Sigmoid colon (tissue), 7 donors: ENCODE data around the gene MYO10. TPM values are rescaled to one million over a fixed set of nuclear protein-coding genes. Genes with fewer than 3 reads are reported as not detected.

Experiments
- DNase-seq: peaks from one replicate; pipeline ENCODE4 v3.0.0-alpha.2; 2019
- H3K27ac ChIP-seq, 4 donors: fragments of 200-600 bp; sonication (generic); one replicate each; pipeline ENCODE4 v1.5.1; 2016 to 2019; ENCODE audit warnings: mild to moderate bottlenecking in 1 of 4
- H3K27me3 ChIP-seq, 3 donors: fragments of 200-600 bp; sonication (generic); one replicate each; pipeline ENCODE4 v1.5.1; 2019; ENCODE audit warnings: mild to moderate bottlenecking in 1 of 3
- H3K36me3 ChIP-seq, 4 donors: fragments of 200-600 bp; sonication (generic); one replicate each; pipeline ENCODE4 v1.5.1; 2016 to 2019
- H3K4me1 ChIP-seq, 4 donors: fragments of 200-600 bp; sonication (generic); one replicate each; pipeline ENCODE4 v1.5.1; 2017 to 2019
- H3K4me3 ChIP-seq, 4 donors: fragments of 200-600 bp; sonication (generic); one replicate each; pipeline ENCODE4 v1.5.1; 2017 to 2019; ENCODE audit warnings: mild to moderate bottlenecking in 2 of 4, moderate library complexity in 1 of 4
- H3K9me3 ChIP-seq, 4 donors: fragments of 200-600 bp in 3 of 4; sonication (generic) in 3 of 4; one replicate each; pipeline versions ENCODE4 v1.5.1 to v1.6.1; 2013 to 2019
- CTCF ChIP-seq, 4 experiments: fragments of 450-650 bp in 3 of 4; fragments of 200-600 bp in 1 of 4; IDR thresholded peaks; one replicate each; pipeline ENCODE4 v1.5.1; 2016 to 2019; ENCODE audit warnings: antibody characterized with exemption in 4 of 4, mild to moderate bottlenecking in 3 of 4, moderate library complexity in 2 of 4
- EP300 ChIP-seq, 4 donors: sonication (generic); formaldehyde crosslinking; IDR thresholded peaks; one replicate each; pipeline ENCODE4 v1.6.1; 2017; ENCODE audit warnings: antibody characterized with exemption in 4 of 4
- POLR2A ChIP-seq, 2 donors: fragments of 450-650 bp; IDR thresholded peaks; one replicate each; pipeline ENCODE4 v1.6.1; 2016; ENCODE audit warnings: antibody characterized with exemption in 2 of 2, mild to moderate bottlenecking in 2 of 2, moderate library complexity in 2 of 2
- POLR2AphosphoS5 ChIP-seq, 4 donors: sonication (generic); formaldehyde crosslinking; IDR thresholded peaks; one replicate each; pipeline ENCODE4 v1.6.1; 2017; ENCODE audit warnings: antibody characterized with exemption in 4 of 4
- WGBS, 2 donors: extraction: QIAGEN DNeasy Blood & Tissue Kit; methylation state at CpG; one replicate each; pipeline ENCODE4 v1.1.7; 2013; 5-methylcytosine and 5-hydroxymethylcytosine counted together
- intact Hi-C: fragments of 100-400 bp; cut with DNase I; formaldehyde crosslinking; loops from one replicate; pipeline ENCODE4 v1.15.1; 2023
- polyA plus RNA-seq, 3 donors: library from polyadenylated mRNA; stranded (reverse); fragments of 200-250 nt; gene quantifications; one replicate each; pipeline ENCODE4 v1.2.3, GENCODE V29; 2013
- total RNA-seq, 4 donors: library from RNA; depleted of rRNA; stranded (reverse); fragments of >200 nt; gene quantifications; one replicate each; pipeline ENCODE4 v1.1.0, GENCODE V29; 2016
- donor health status: healthy with polysubstance abuse.
- donor health status: Bipolar disorder and iron deficiency.
- donor health status: healthy.

The MYO10 gene
- total and polyA plus RNA-seq, 7 donors = 3.9 to 20.3 (median 8.3) TPM

GRCh38 chr5:16733331-16734006, 202.6 kb downstream of the MYO10 start:
- no peak overlapping the region for H3K27ac ChIP-seq
- DNase-seq = no peak
- no peaks in the 10 kb centered on the region for H3K4me1 ChIP-seq
- no peaks in the 10 kb centered on the region for H3K9me3 ChIP-seq
- intact Hi-C loops = no loop called here
- TF ChIP-seq POLR2AphosphoS5 (IDR thresholded peaks at IDR 0.05) (no peak), EP300 (IDR thresholded peaks at IDR 0.05) (no peak), POLR2A (IDR thresholded peaks at IDR 0.05) (no peak), CTCF (IDR thresholded peaks at IDR 0.05) (no peak)
- H3K4me3 ChIP-seq = no peak overlapping the region
- 85 to 88% methylated on average over 12 of the region's 12 CpGs for WGBS, 2 donors
- no peaks in the 10 kb centered on the region for H3K27me3 ChIP-seq
- no peaks in the 10 kb centered on the region for H3K36me3 ChIP-seq

GRCh38 chr5:16732356-16732755, 203.7 kb downstream of the MYO10 start:
- H3K4me3 ChIP-seq = no peak overlapping the region
- peaks cover 0 to 10% (median 8%) of the 10 kb centered on the region in 4 donors for H3K4me1 ChIP-seq
- no peaks in the 10 kb centered on the region for H3K27me3 ChIP-seq
- H3K36me3 ChIP-seq = no peaks in the 10 kb centered on the region
- WGBS, 2 donors = 91 to 92% methylated on average over 5 of the region's 5 CpGs
- DNase-seq = no peak
- TF ChIP-seq POLR2AphosphoS5 (IDR thresholded peaks at IDR 0.05) = no peak
- TF ChIP-seq CTCF (IDR thresholded peaks at IDR 0.05) = no peak
- no peak for TF ChIP-seq EP300 (IDR thresholded peaks at IDR 0.05)
- TF ChIP-seq POLR2A (IDR thresholded peaks at IDR 0.05) = no peak
- no peaks in the 10 kb centered on the region for H3K9me3 ChIP-seq
- no peak overlapping the region for H3K27ac ChIP-seq
- intact Hi-C loops = no loop called here

GRCh38 chr5:16727755-16728325, 208.2 kb downstream of the MYO10 start:
- H3K4me3 ChIP-seq = no peak overlapping the region

GRCh38 chr5:16726538-16726946, 209.5 kb downstream of the MYO10 start:
- no peaks in the 10 kb centered on the region for H3K27me3 ChIP-seq
- intact Hi-C loops = no loop called here
- TF ChIP-seq POLR2A (IDR thresholded peaks at IDR 0.05) (no peak), POLR2AphosphoS5 (IDR thresholded peaks at IDR 0.05) (no peak), EP300 (IDR thresholded peaks at IDR 0.05) (no peak), CTCF (IDR thresholded peaks at IDR 0.05) (no peak)
- H3K27ac ChIP-seq = peak overlapping the region in 1 of 4 donors; percentile 14
- no peaks in the 10 kb centered on the region for H3K36me3 ChIP-seq
- peaks cover 0 to 16% (median 10%) of the 10 kb centered on the region in 4 donors for H3K4me1 ChIP-seq
- no peak overlapping the region for H3K4me3 ChIP-seq
- H3K9me3 ChIP-seq = no peaks in the 10 kb centered on the region
- DNase-seq = no peak
- WGBS, 2 donors = 20 to 26% methylated on average over 5 of the region's 5 CpGs

More at GRCh38 chr5:16727755-16728325, 208.2 kb downstream of the MYO10 start:
- TF ChIP-seq POLR2A (IDR thresholded peaks at IDR 0.05) = no peak
- peak in 1 of 4 donors; percentile 39 for TF ChIP-seq POLR2AphosphoS5 (IDR thresholded peaks at IDR 0.05)
- Histone ChIP-seq H3K27me3 (no peaks in the 10 kb centered on the region), H3K4me1 (peaks cover 0 to 16% (median 10%) of the 10 kb centered on the region in 4 donors), H3K27ac (no peak overlapping the region), H3K9me3 (no peaks in the 10 kb centered on the region), H3K36me3 (no peaks in the 10 kb centered on the region)
- 14 to 27% methylated on average over 11 of the region's 11 CpGs for WGBS, 2 donors
- peak; percentile 69 for DNase-seq
- intact Hi-C loops = no loop called here

- peaks cover 0 to 16% (median 10%) of the 10 kb centered on the region in 4 donors for H3K4me1 ChIP-seq
- TF ChIP-seq POLR2AphosphoS5 (IDR thresholded peaks at IDR 0.05) (no peak), POLR2A (IDR thresholded peaks at IDR 0.05) (no peak), CTCF (IDR thresholded peaks at IDR 0.05) (no peak), EP300 (IDR thresholded peaks at IDR 0.05) (no peak)
- 97% methylated on average over 7 of the region's 7 CpGs for WGBS, 2 donors
- intact Hi-C loops = no loop called here
- H3K9me3 ChIP-seq = no peaks in the 10 kb centered on the region
- H3K27me3 ChIP-seq = no peaks in the 10 kb centered on the region
- no peaks in the 10 kb centered on the region for H3K36me3 ChIP-seq
- H3K4me3 ChIP-seq = no peak overlapping the region
- no peak overlapping the region for H3K27ac ChIP-seq
- DNase-seq = no peak
Observed at GRCh38 chr5:16725575-16725974, 210.5 kb downstream of the MYO10 start.
